NCI-H146 treated with DMSO at 0.1 percent for 48 hours (cell line): ENCODE results near the gene CHST2.
A peak's percentile ranks its signal among the peaks of the same experiment; 100 is the strongest.
"Not testable (repeated sequence)": the region's sequence is repeated elsewhere in the genome, so short reads cannot be mapped to it uniquely, and the experiment has no call there.

Experiments
- DNase-seq: peaks from one replicate; lab custom pipeline; 2025; ENCODE audit not compliant: unreplicated experiment; lab: John Stamatoyannopoulos, UW

Gene CHST2, protein sequence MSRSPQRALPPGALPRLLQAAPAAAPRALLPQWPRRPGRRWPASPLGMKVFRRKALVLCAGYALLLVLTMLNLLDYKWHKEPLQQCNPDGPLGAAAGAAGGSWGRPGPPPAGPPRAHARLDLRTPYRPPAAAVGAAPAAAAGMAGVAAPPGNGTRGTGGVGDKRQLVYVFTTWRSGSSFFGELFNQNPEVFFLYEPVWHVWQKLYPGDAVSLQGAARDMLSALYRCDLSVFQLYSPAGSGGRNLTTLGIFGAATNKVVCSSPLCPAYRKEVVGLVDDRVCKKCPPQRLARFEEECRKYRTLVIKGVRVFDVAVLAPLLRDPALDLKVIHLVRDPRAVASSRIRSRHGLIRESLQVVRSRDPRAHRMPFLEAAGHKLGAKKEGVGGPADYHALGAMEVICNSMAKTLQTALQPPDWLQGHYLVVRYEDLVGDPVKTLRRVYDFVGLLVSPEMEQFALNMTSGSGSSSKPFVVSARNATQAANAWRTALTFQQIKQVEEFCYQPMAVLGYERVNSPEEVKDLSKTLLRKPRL

GRCh38 chr3:143119009-143119914 is at the start of gene CHST2:
Gene CHST2, plus strand, starts transcription at chr3:143119771. Its CDS starts 1,046 bp downstream, at chr3:143120817.
- peak; percentile 69 for DNase-seq

DNA sequence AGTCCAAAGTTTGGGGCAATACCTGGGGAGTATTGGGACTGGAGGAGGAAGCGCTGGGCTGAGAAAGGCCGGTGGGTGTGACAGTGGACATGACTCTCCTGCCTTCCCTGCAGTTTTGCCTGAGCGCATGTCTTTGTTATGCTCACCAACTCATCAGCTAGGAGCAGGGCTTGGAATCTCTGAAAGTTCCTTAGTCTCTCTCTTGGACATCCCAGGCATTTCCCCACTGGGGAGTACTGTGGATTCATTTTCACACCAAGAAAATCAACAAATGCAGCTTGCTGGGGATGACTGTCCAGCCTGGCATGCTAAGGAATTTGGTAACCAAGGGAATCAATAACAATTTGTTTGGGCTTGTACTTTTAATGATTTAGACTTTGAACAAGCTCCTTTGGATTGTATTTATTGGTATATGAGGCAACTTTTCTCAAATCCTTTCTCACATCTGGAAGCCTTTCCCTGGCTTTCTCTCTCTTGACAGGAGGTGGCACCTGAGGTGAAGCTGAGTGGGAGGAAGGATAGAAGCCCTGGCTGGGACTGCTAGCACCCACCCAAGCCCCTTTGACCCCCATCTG is 48.5 kb upstream of the CHST2 start:
- DNase-seq = no peak

DNA sequence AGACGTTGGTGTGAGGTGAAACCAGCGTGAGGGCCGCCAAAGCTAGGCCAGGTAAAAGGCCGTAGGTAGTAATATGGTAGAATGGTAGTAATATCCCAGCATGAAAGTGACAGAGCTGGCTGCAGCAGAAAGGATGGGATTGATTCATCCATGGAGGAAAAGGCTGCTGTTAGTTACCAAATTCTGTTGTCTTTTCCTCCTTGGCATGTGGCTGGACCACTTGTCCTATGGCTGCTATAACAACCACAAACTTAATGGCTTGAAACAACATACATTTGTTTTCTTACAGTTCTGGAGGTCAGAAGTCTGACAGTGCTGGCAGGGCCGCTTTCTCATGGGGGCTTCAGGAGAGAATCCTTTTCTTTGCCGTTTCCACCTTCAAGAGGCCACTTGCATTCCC is 47.8 kb upstream of the CHST2 start:
- no peak for DNase-seq

DNA sequence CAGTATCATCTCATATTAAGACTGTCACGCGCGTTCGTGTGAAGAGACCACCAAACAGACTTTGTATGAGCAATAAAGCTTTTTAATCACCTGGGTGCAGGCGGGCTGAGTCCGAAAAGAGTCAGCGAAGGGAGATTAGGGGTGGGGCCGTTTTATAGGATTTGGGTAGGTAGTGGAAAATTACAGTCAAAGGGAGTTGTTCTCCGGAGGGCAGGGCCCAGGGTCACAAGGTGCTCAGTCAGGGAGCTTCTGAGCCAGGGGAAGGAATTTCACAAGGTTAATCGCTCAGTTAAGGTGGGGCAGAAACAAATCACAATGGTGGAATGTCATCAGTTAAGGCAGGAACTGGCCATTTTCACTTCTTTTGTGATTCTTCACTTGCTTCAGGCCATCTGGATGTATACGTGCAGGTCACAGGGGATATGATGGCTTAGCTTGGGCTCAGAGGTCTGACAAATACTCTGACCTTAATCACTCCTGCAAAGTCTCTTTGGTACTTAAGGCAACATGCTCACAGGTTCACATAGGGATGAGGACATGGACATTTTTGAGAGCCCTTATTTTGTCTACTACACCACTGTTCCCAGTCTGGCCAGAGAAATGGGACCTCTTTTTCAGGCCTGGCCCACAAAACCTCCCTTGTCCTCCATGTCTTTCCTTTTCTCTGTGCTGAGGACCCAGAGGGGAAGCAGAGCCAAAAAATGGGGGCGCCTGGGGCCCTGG is 47.1 kb upstream of the CHST2 start:
- not testable (repeated sequence) for DNase-seq

DNA sequence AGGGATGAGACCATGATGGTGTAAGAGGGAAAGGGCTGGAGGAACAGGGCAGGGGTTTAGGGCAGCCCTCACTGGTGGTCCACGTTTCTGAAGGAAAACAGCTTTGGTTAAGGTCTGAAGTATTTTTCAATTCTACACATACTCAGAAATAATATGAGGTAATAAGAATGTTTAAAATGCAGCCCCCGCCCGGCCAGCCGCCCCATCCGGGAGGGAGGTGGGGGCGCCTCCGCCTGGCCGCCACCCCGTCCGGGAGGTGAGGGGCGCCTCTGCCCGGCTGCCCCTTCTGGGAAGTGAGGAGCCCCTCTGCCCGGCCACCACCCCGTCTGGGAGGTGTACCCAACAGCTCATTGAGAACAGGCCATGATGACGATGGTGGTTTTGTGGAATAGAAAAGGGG is 46.0 kb upstream of the CHST2 start:
- DNase-seq = not testable (repeated sequence)

GRCh38 chr3:143073983-143074382 is 45.6 kb upstream of the CHST2 start:
- DNase-seq = not testable (repeated sequence)

GRCh38 chr3:143078883-143079282 is 40.7 kb upstream of the CHST2 start:
- DNase-seq = no peak

- DNase-seq = no peak
These were observed 39.4 kb upstream of the CHST2 start for GRCh38 chr3:143080196-143080595.

DNA sequence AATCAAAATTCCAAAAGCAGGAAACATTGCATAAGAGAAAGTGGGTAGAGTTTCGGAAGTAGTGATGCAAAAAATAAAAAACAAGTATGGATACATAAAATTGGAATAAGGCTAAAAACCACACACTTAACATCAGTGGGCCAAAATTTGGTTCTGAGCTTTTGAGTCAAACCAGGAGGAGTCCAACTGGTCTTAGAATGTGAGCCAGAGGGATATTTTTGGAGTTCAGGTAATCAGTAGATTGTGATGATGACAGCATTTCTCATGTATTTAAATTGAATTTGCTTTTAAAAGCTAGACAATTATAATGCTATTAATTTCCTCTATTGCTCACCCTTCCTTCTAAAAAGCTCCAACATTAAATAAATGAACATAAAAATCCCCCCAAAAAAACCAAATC is 38.2 kb upstream of the CHST2 start:
- DNase-seq = no peak

DNA sequence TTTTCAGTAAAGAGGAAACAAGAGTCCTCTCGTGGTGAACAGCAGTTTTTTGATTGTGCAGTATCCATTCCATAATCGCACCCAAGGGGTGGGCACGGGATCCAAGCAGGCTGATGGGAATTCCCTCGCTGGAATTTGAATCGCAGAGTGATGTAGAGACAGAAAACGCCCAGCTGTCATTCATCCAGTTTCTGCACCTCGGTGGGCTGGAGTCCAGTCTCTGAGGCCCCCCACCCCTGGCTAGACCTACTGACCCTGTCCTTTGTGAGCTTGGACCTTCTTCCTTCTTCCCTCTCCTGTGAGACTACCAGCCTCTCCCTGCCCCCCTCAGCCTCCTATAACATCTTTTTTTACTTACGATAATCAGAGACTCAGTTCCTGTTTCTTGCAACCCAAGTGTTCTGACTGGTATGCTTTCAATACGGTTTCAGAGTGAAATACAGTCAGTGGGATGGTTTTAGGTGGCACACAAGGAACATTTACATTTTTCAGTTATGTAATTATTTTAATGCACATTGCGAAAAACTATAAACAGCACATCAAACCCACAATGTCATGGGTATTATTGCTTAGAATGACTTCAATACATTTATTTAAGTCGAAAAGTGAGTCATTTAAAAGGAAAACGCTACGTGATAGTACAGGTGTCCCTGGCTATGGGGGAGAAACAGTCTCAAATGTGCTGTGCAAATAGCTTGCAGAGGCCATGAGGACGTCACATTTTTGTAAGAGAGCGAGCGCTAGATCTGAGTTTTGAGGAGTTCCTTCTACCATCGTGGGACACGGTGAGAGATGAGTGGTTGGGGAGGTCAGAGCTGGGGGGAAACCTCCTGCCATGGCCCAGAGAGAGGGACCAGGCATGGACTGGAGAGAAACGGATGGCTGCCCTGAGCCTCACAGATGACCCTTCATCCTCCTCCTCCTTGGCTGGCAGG is 37.5 kb upstream of the CHST2 start:
- DNase-seq = no peak

DNA sequence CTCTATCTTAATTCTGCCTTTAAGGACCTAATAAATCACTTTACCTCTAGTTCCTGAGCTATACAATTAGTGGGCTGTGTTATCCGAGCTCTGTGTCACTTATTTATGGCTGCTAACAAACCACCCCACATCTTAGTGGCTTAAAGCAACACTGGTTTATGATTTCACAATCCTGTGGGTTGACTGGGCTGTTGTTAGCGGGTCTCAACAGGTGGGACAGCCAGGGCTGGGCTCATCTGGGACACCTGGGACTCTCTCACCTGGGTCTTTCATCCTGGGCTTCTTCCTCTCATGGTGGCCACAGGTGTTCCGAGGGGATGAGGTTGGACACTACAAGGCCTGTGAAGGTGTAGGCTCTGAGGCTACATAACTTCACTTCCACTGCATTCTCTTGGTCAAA is 35.8 kb upstream of the CHST2 start:
- DNase-seq = no peak

GRCh38 chr3:143084856-143085731 is 34.5 kb upstream of the CHST2 start:
- no peak for DNase-seq

GRCh38 chr3:143088835-143089234 is 30.7 kb upstream of the CHST2 start:
- no peak for DNase-seq

DNA sequence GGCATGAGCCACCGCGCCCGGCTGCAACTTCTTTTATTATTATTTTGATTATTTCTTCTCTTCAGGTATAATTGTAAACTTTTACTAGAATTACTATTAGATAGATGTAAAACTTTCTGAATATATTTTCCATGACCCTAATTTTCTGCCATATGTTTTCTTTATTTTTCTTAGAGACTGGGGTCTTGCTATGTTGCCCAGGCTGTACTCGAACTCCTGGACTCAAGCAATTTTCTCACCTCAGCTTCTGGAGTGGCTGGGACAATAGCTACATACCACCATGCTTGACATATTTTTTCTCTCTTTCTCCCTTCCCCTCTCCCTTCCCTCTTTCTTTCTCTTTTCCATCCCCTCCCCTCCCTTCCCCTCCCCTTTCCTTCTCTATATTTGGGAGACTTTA is 29.6 kb upstream of the CHST2 start:
- no peak for DNase-seq

DNA sequence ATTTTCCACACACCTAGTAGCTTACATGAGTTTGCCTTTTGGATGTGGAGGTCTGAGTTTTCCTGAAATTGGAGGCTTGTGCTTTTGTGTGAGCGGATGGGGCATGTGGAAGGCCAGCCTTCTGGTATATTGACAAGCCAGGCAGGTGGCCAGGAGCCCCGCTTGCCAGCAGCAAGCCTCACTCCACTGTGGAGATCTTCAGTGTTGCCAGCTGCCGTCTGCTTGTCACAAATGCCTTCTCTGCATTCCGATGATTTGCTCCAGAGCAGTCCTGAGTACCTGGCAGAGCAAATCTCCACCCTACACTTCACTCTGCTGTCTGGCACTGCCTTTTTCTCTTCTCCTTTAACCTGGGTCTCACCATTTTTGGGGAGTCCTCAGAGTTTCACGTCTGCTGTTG is 29.1 kb upstream of the CHST2 start:
- peak; percentile 39 for DNase-seq

DNA sequence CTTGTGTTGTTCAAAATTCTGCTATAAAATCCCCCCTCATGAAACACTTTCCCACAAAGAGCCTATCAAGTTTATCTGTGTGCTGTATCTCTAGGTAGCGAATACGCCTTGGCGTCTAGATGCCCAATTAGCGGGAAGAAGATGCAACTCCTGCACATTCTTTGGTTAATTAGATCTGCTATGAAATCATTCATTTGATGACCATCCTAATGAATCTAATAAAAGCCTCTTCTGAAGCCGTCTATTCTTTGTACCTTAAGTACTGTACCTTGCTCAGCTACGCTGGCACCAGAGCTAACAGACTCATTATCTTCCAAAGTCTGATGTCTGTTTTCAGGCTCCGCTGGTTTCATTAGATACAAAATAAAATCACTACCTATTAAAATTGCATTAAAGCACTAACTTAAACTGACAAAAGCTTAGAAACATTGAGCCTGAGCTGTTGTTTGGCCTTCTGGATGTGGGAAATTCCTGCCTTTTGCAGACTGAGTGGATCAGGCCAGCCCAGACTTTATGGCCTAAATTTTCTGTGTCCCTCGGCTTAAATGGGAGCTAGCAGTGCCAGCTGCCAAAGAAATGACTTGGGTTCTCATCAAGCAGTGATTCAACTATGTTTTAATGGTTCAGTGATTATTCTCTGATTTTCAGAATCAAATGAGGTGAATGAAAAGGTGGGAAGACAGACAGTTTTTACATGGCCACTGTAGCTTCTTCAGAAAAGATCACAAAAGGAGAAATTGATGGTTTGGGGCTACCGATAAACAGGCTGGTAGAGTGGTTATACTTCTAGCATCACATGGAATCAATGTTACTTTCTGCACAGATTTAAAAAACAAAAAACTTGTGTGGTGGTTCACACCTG is 28.4 kb upstream of the CHST2 start:
- DNase-seq = no peak

DNA sequence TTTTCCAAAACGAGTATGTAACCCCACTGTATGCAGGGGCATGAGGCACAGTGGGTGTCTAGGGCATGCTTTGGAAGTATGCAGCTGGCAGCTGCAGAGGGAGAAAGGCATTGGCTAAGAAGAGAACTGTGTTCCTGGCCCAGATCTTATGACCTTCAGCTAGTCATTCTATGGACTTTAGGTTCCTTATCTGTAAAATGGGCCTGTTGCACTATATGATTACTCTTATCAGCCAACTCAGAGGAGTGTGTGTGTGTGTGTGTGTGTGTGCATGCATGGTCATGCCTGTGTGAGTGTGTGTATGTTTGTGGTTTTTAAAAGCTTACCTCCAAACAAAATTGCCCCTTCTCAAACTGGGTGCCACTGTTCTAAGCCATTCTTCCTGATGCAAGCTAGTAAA is 27.4 kb upstream of the CHST2 start:
- DNase-seq = no peak

DNA sequence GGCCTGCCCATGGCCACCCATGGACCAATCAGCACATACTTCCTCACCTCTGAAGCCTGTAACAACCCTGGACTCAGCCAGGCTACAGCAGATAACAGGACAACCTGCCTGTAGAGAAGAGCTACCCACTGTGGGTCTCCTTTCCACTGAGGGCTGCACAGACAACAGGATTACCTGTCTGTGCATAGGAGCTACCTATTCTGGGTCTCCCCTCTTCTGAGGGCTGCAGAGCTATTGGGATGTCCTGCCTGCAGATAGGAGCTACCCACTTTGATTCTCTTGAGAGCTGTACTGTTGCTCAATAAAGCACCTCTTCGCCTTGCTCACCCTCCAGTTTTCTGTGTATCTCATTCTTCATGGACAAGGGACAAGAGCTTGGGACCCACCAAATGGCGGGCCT is 23.8 kb upstream of the CHST2 start:
- no peak for DNase-seq
